Measurements from ENCODE around the gene UBE2J2.

Gene UBE2J2

GRCh38 chr1:1211541-1212441 is 61.9 kb downstream of the UBE2J2 start:
- no peak for DNase-seq (ENCODE audit: low read depth)

- no peak for DNase-seq (ENCODE audit: low read depth)
Measured at GRCh38 chr1:1210726-1211540, 62.7 kb downstream of the UBE2J2 start.

DNA sequence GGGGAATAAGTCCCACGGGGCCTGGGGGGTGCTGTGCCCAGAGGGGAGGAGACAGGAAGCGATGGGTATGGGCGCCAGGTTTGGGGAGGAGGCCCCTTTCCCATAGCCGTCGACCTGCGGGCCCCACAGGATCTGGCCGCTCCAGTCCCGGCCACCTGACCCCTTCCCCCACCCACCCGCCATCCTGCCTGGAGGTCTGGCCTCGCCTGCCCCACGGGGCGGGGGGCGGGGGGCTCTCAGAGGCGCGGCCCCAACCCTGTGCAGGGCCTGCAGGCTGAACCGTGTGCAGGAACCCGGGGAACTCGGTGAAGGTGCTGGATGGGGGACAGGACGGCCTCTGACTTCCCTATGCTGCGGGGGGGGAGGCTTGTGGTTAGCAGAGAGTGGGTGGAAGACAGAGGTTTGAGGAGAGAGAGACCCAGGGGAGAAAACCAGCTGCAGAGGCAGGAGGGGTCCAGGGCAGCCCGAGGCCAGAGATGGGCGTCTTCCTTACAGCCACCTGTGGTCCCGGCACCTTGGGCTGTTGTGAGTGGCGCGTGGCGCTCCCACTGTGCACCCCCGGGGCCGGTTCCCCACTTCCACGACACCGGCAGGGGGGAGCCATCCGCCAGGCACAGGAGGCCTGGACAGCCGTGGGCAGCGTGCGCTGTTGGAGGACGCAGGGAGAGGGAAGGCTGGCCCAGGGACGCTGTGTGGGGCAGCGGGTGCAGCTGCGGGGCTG is 64.8 kb downstream of the UBE2J2 start:
- DNase-seq (ENCODE audit: low read depth): no peak

- DNase-seq (ENCODE audit: low read depth): no peak
Measured at GRCh38 chr1:1207571-1207892, 66.1 kb downstream of the UBE2J2 start.

GRCh38 chr1:1206966-1207531 is 66.6 kb downstream of the UBE2J2 start:
- DNase-seq (ENCODE audit: low read depth): no peak

DNA sequence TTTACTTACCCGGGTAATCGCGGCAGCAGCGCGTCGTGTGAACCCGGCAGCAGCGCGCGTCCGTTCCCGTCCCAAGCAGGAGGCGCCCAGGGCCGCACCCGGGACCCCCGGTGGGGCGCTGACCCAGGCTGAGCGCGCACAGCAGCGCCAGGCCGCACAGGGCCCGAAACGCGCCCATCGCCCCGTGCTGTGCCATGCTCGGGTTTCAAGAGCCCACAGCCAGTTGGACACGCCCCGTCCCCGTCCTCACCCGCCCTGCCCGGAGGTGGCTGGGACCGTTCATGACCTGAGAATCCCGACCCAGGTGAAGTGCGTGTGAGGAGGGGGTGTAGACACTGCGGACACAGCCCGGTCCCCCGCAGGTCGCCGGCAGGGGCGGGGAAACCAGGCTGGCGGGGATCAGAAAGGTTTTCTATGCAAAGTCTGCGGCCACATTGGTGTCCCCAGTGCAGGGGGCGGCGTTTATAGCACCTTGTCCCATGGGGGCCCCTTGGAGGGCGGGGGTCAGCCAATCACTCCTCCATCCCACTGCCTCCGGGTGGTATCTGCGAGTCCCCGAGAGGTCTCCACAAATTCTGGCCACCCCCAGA is 67.2 kb downstream of the UBE2J2 start, which contains the start of gene TNFRSF18:
TSS of gene TNFRSF18 (minus strand) at position 217 of the 590 bp plus-strand sequence. CDS start at position 196, 21 bp downstream.
- DNase-seq (ENCODE audit: low read depth): no peak

- no peak for DNase-seq (ENCODE audit: low read depth)
Measured at GRCh38 chr1:1205769-1206375, 67.8 kb downstream of the UBE2J2 start.

GRCh38 chr1:1204998-1205768 is 68.5 kb downstream of the UBE2J2 start:
- DNase-seq (ENCODE audit: low read depth): no peak

DNA sequence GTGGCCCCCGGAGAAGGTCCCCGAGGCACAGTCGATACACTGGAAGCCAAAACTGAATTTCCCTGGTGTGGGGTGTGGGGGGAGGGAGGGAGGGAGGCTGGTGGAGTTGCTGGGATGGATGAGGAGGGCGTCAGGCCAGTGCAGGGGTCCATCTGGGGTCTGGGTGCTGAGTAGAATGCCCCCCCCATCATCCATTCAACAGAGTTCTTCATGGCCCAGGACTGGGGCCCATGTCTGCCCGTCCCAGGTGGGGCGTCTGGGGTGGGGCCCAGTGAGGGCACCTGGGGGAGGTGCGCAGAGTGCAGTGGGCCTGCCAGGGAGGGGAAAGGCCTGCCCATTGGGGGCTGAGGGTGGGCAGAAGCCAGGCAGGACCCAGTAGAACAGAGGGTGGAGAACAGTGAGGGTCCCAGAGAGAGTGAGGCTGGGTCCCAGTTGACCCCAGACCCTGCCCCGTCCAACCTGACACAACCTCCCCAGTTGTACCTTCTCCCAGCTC is 69.2 kb downstream of the UBE2J2 start:
- no peak for DNase-seq (ENCODE audit: low read depth)

Data from stimulated activated CD8-positive, alpha-beta memory T cell treated with anti-CD3 and anti-CD28 coated beads, Interleukin-15, amount 100 ng/mL, for 1 hour (primary cell).